CD14-positive monocyte (primary cell): ENCODE data around the gene SETD3. TPM values are rescaled to one million over a fixed set of nuclear protein-coding genes. Genes with fewer than 3 reads are reported as not detected.
A peak's percentile ranks its signal among the peaks of the same experiment; 100 is the strongest.

Experiments used
- DNase-seq, 3 donors: peaks; one replicate each; pipeline ENCODE4 v3.0.0-alpha.2; 2011 to 2022
- H2AFZ ChIP-seq: 2 replicates; pipeline ENCODE4 v1.6.0; 2012; ENCODE audit warnings: mild to moderate bottlenecking, low read depth, low read length, inconsistent platforms; ENCODE audit not compliant: insufficient read depth, poor library complexity, severe bottlenecking
- H3K27ac ChIP-seq, 2 donors: 1 replicate in 1 of 2; 2 replicates in 1 of 2; pipeline ENCODE4 v1.5.1; 2012 to 2013; ENCODE audit warnings: low read length in 2 of 2, control low read depth in 1 of 2, inconsistent platforms in 1 of 2, low read depth in 1 of 2, mild to moderate bottlenecking in 1 of 2
- H3K27me3 ChIP-seq, 2 donors: one replicate each; pipeline versions ENCODE4 v1.6.0 to v1.6.1; 2011 to 2013; ENCODE audit warnings: low read length in 2 of 2; ENCODE audit not compliant: control insufficient read depth in 2 of 2, insufficient read depth in 2 of 2
- H3K36me3 ChIP-seq, 2 donors: replicated peaks in 1 of 2; 1 replicate in 1 of 2; 2 replicates in 1 of 2; pipeline versions ENCODE4 v1.5.1 to v1.6.1; 2012 to 2013; ENCODE audit warnings: low read length in 2 of 2, control low read depth in 1 of 2, inconsistent platforms in 1 of 2, mild to moderate bottlenecking in 1 of 2; ENCODE audit not compliant: insufficient read depth in 2 of 2, control insufficient read depth in 1 of 2
- H3K4me1 ChIP-seq, 2 donors: 1 replicate in 1 of 2; 2 replicates in 1 of 2; pipeline versions ENCODE4 v1.5.1 to v1.6.1; 2012 to 2013; ENCODE audit warnings: low read length in 2 of 2, control low read depth in 1 of 2, inconsistent platforms in 1 of 2, mild to moderate bottlenecking in 1 of 2, moderate library complexity in 1 of 2; ENCODE audit not compliant: insufficient read depth in 2 of 2, control insufficient read depth in 1 of 2
- H3K4me2 ChIP-seq: replicated peaks from 2 replicates; pipeline ENCODE3; 2012; ENCODE audit warnings: low read length, moderate library complexity, mild to moderate bottlenecking; ENCODE audit not compliant: poor library complexity, severe bottlenecking; ENCODE audit errors: extremely low read depth
- H3K4me3 ChIP-seq, 3 experiments: fragments of 200-600 bp in 1 of 3; sonication (generic) in 1 of 3; replicated peaks in 1 of 3; 1 replicate in 2 of 3; 2 replicates in 1 of 3; pipeline ENCODE4 v1.5.1; 2011 to 2013; ENCODE audit warnings: low read length in 3 of 3, mild to moderate bottlenecking in 3 of 3, control low read depth in 2 of 3, low read depth in 2 of 3, inconsistent platforms in 1 of 3, moderate library complexity in 1 of 3
- H3K79me2 ChIP-seq: 2 replicates; pipeline ENCODE4 v1.6.0; 2012; ENCODE audit warnings: mild to moderate bottlenecking, control low read depth, inconsistent platforms, low read length, moderate library complexity; ENCODE audit not compliant: insufficient read depth
- H3K9ac ChIP-seq: 2 replicates; pipeline ENCODE4 v1.6.0; 2017; ENCODE audit warnings: low read length, mild to moderate bottlenecking; ENCODE audit not compliant: insufficient read depth, poor library complexity, severe bottlenecking
- H3K9me3 ChIP-seq, 2 donors: replicated peaks in 1 of 2; 1 replicate in 1 of 2; 2 replicates in 1 of 2; pipeline versions ENCODE4 v1.5.1 to v1.6.1; 2012 to 2013; ENCODE audit warnings: low read length in 2 of 2, control low read depth in 1 of 2; ENCODE audit not compliant: control insufficient read depth in 1 of 2, insufficient read depth in 1 of 2
- H4K20me1 ChIP-seq: 2 replicates; pipeline ENCODE4 v1.6.0; 2012; ENCODE audit warnings: mild to moderate bottlenecking, low read length, control low read depth, moderate library complexity; ENCODE audit not compliant: insufficient read depth
- H3K27ac Mint-ChIP-seq, 7 donors: one replicate each; pipeline ENCODE4 v1.8.0; 2020; ENCODE audit warnings: mild to moderate bottlenecking in 7 of 7, mixed read lengths in 7 of 7, moderate library complexity in 6 of 7, inconsistent platforms in 2 of 7
- H3K27me3 Mint-ChIP-seq, 3 donors: one replicate each; pipeline ENCODE4 v1.8.0; 2021 to 2022; ENCODE audit warnings: low read depth in 3 of 3, mild to moderate bottlenecking in 3 of 3, mixed read lengths in 3 of 3, moderate library complexity in 3 of 3, inconsistent platforms in 1 of 3
- H3K36me3 Mint-ChIP-seq, 2 donors: one replicate each; pipeline ENCODE4 v1.8.0; 2020; ENCODE audit warnings: mixed read lengths in 2 of 2, inconsistent platforms in 1 of 2, mild to moderate bottlenecking in 1 of 2
- H3K4me1 Mint-ChIP-seq: one replicate; pipeline ENCODE4 v1.8.0; 2020; ENCODE audit warnings: mild to moderate bottlenecking, mixed read lengths
- H3K4me3 Mint-ChIP-seq, 2 donors: one replicate each; pipeline ENCODE4 v1.8.0; 2020; ENCODE audit warnings: mild to moderate bottlenecking in 2 of 2, mixed read lengths in 2 of 2, moderate library complexity in 1 of 2
- H3K9me3 Mint-ChIP-seq, 7 donors: one replicate each; pipeline ENCODE4 v1.8.0; 2020 to 2022; ENCODE audit warnings: mixed read lengths in 7 of 7, mild to moderate bottlenecking in 6 of 7, moderate library complexity in 6 of 7, inconsistent platforms in 2 of 7
- CTCF ChIP-seq: fragments of 200-600 bp; IDR thresholded peaks from one replicate; pipeline ENCODE4 v1.8.0; 2022; ENCODE audit warnings: antibody characterized with exemption, mild to moderate bottlenecking
- WGBS: methylation state at CpG from one replicate; pipeline ENCODE4 v1.1.5; 2013; ENCODE audit warnings: missing lambda C conversion rate; ENCODE audit not compliant: insufficient coverage; 5-methylcytosine and 5-hydroxymethylcytosine counted together
- intact Hi-C, 2 donors: fragments of 100-400 bp; cut with micrococcal nuclease; formaldehyde crosslinking; loops; one replicate each; pipeline versions ENCODE4 v1.15.0 to v1.15.1; 2023
- polyA plus RNA-seq, 3 donors: library from polyadenylated mRNA; depleted of rRNA in 1 of 3; unstranded in 2 of 3; stranded (reverse) in 1 of 3; fragments of 300-500 nt in 2 of 3; fragments of >200 nt in 1 of 3; fragmentation: Illumina TruSeq in 2 of 3; gene quantifications; 1 replicate in 2 of 3; 2 replicates in 1 of 3; pipeline ENCODE4 v1.2.3, GENCODE V29; 2012 to 2021

The SETD3 gene
- polyA plus RNA-seq, 3 donors = 22.9 to 39.5 (median 38.7) TPM

GRCh38 chr14:99401621-99402284 lies 78.9 kb downstream of the SETD3 start:
- no peak overlapping the region for H3K4me3 ChIP-seq
- no peaks in the 10 kb centered on the region for H3K27me3 ChIP-seq
- Mint-ChIP-seq H3K27me3 (no peaks in the 10 kb centered on the region), H3K9me3 (no peaks in the 10 kb centered on the region), H3K27ac (peak overlapping the region in 2 of 7 donors; percentile 48 to 67), H3K4me1 (peaks cover 10% of the 10 kb centered on the region), H3K4me3 (no peak overlapping the region), H3K36me3 (peaks cover 82 to 88% of the 10 kb centered on the region in 2 donors)
- H3K9ac ChIP-seq = no peak overlapping the region
- H3K79me2 ChIP-seq = no peaks in the 10 kb centered on the region
- 11% methylated on average over 2 of the region's 5 CpGs for WGBS
- intact Hi-C loops = no loop called here
- no peak for DNase-seq
- H3K27ac ChIP-seq = no peak overlapping the region
- H3K36me3 ChIP-seq = peaks cover 80 to 97% of the 10 kb centered on the region in 2 donors
- TF ChIP-seq CTCF = no peak
- H3K4me2 ChIP-seq = no peak overlapping the region
- H4K20me1 ChIP-seq = no peaks in the 10 kb centered on the region
- H3K9me3 ChIP-seq = no peaks in the 10 kb centered on the region
- no peak overlapping the region for H2AFZ ChIP-seq
- no peaks in the 10 kb centered on the region for H3K4me1 ChIP-seq

GRCh38 chr14:99401211-99401610 lies 79.4 kb downstream of the SETD3 start:
- Histone ChIP-seq H3K36me3 (peaks cover 79 to 97% of the 10 kb centered on the region in 2 donors), H3K27me3 (no peaks in the 10 kb centered on the region), H3K4me2 (no peak overlapping the region), H4K20me1 (no peaks in the 10 kb centered on the region), H3K79me2 (no peaks in the 10 kb centered on the region), H3K9me3 (no peaks in the 10 kb centered on the region), H3K4me1 (no peaks in the 10 kb centered on the region), H3K4me3 (no peak overlapping the region), H3K9ac (no peak overlapping the region), H3K27ac (no peak overlapping the region), H2AFZ (no peak overlapping the region)
- no peak overlapping the region for H3K4me3 Mint-ChIP-seq
- peaks cover 81 to 88% of the 10 kb centered on the region in 2 donors for H3K36me3 Mint-ChIP-seq
- no peaks in the 10 kb centered on the region for H3K9me3 Mint-ChIP-seq
- peaks cover 10% of the 10 kb centered on the region for H3K4me1 Mint-ChIP-seq
- H3K27me3 Mint-ChIP-seq = no peaks in the 10 kb centered on the region
- WGBS = no CpG with 5 or more reads among the region's 4 CpGs
- intact Hi-C loops = no loop called here
- no peak for DNase-seq
- H3K27ac Mint-ChIP-seq = no peak overlapping the region
- no peak for TF ChIP-seq CTCF
